HEK293T (cell line): ENCODE results near the gene COX8C.

Experiments
- BHLHE40 ChIP-seq: fragments of 450-650 bp; IDR thresholded peaks from 2 replicates; pipeline ENCODE4 v1.6.1; 2016; ENCODE audit warnings: mild to moderate bottlenecking, moderate library complexity, borderline replicate concordance
- FOXA1 ChIP-seq: fragments of 450-650 bp; IDR thresholded peaks from 2 replicates; pipeline ENCODE4 v1.6.1; 2016; ENCODE audit warnings: mild to moderate bottlenecking
- FOXM1 ChIP-seq: fragments of 450-650 bp; IDR thresholded peaks from 2 replicates; pipeline ENCODE4 v1.6.1; 2017; ENCODE audit warnings: mild to moderate bottlenecking, borderline replicate concordance
- HDGF ChIP-seq: fragments of 450-650 bp; IDR thresholded peaks from 2 replicates; pipeline ENCODE4 v1.6.1; 2017; ENCODE audit warnings: antibody characterized with exemption, borderline replicate concordance
- L3MBTL2 ChIP-seq: fragments of 450-650 bp; conservative IDR thresholded peaks from 2 replicates; pipeline ENCODE4 v1.6.1; 2016; ENCODE audit warnings: mild to moderate bottlenecking
- SP1 ChIP-seq: fragments of 450-650 bp; IDR thresholded peaks from 2 replicates; pipeline ENCODE4 v1.6.1; 2017
- TARDBP ChIP-seq: fragments of 450-650 bp; IDR thresholded peaks from 2 replicates; pipeline ENCODE4 v1.6.1; 2016
- TF ChIP-seq, protein P1 (sequence below): fragments of 450-650 bp; IDR thresholded peaks from 2 replicates; pipeline ENCODE4 v1.6.1; 2016

DNA sequence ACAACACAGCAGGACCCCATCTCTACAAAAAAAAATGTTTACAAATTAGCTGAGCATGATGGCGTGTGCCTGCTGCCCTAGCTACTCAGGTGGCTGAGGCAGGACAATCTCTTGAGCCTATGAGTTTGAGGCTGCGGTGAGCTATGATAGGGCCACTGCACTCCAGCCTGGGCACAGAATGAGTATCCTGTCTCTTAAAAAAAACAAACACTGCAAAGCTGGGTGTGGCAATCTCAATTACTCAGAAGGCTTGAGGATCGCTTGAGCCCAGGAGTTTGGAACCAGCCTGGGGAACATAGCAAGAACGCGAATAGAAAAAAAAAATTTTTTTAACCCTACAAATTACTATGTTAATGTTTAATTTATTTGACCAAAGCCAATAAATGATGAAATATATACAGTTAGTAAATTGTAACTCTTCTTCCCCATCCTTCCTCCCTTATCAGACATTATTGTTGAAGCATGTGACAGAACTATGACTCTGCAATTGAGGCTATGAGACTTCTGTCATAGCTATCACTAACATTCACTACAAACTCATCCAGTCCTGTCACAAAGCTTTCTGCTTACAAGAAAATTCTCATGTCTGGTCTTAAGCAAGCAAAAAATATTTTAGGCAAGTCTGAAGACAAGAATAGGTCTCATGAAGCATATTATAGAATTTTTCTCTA, 23.9 kb upstream of the COX8C start:
- TF ChIP-seq L3MBTL2 (no peak), SP1 (no peak), FOXA1 (no peak), FOXM1 (no peak), BHLHE40 (no peak), HDGF (no peak), TARDBP (no peak)
- TF ChIP-seq, protein P1, sequence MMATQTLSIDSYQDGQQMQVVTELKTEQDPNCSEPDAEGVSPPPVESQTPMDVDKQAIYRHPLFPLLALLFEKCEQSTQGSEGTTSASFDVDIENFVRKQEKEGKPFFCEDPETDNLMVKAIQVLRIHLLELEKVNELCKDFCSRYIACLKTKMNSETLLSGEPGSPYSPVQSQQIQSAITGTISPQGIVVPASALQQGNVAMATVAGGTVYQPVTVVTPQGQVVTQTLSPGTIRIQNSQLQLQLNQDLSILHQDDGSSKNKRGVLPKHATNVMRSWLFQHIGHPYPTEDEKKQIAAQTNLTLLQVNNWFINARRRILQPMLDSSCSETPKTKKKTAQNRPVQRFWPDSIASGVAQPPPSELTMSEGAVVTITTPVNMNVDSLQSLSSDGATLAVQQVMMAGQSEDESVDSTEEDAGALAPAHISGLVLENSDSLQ: no peak
